Measurements from ENCODE around the gene SCN1B.

DNA sequence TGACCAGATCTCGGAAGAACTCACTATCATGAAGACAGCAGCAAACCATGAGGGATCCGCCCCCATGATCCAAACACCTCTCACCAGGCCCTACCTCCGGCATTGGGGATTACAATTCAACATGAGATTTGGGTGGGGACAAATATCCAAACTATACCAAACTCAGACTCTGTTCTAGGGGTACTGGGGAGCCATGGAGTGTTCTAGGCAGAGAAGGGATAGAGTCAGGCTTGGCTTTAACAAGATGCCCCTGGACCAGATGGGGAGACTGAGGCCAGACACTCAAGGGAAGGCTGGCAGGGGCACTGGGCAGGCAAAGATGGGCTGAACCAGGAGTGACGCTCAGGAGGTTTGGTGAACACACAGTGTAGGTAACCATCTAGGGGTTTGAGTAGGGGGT lies 11.9 kb upstream of the SCN1B start:
- TF ChIP-seq, protein P1, sequence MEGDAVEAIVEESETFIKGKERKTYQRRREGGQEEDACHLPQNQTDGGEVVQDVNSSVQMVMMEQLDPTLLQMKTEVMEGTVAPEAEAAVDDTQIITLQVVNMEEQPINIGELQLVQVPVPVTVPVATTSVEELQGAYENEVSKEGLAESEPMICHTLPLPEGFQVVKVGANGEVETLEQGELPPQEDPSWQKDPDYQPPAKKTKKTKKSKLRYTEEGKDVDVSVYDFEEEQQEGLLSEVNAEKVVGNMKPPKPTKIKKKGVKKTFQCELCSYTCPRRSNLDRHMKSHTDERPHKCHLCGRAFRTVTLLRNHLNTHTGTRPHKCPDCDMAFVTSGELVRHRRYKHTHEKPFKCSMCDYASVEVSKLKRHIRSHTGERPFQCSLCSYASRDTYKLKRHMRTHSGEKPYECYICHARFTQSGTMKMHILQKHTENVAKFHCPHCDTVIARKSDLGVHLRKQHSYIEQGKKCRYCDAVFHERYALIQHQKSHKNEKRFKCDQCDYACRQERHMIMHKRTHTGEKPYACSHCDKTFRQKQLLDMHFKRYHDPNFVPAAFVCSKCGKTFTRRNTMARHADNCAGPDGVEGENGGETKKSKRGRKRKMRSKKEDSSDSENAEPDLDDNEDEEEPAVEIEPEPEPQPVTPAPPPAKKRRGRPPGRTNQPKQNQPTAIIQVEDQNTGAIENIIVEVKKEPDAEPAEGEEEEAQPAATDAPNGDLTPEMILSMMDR (IDR thresholded peaks at IDR 0.05) = no peak
- no peak for TF ChIP-seq POLR2A (IDR thresholded peaks at IDR 0.05)
- no peak for TF ChIP-seq POLR2AphosphoS5 (IDR thresholded peaks at IDR 0.05)
- no peak for TF ChIP-seq EP300 (IDR thresholded peaks at IDR 0.05)
